HG03097 (cell line): ENCODE measurements around the gene KCNQ5.

Source experiments
- ATAC-seq: cut with Tn5 transposase; IDR thresholded peaks from one replicate; pipeline ENCODE4 v1.9.1; 2021; ENCODE audit not compliant: unreplicated experiment, low FRiP score

The KCNQ5 gene

GRCh38 chr6:72733045-72733444 is 111.2 kb downstream of the KCNQ5 start:
- ATAC-seq = no peak

GRCh38 chr6:72738091-72738490 is 116.2 kb downstream of the KCNQ5 start:
- no peak for ATAC-seq

- peak; percentile 44 for ATAC-seq
These were observed 117.5 kb downstream of the KCNQ5 start for GRCh38 chr6:72739368-72739779.

- ATAC-seq = peak; percentile 67
These were observed 118.3 kb downstream of the KCNQ5 start for GRCh38 chr6:72740135-72740534.

- no peak for ATAC-seq
These were observed 119.2 kb downstream of the KCNQ5 start for GRCh38 chr6:72741083-72741482.

- ATAC-seq = no peak
These were observed 120.3 kb downstream of the KCNQ5 start for GRCh38 chr6:72742001-72742673.

DNA sequence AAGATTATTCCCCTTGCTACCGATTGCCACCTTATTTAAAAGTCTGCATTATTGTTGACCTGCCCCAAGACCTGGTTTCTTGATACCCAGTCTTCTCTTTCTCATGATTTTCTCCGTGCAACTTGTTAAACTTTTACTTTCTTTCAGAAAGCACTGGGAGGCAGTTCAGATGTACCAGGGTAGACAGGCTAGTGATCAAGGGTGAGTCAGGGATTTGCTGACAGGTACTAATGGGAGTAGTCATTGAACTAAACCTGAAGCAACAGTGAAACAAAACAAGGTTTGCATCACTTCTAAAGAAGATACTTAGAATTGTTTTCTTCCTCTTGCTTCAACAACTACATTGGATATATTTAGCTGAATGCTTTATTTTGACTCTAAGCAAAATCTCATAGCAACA is 124.4 kb downstream of the KCNQ5 start:
- no peak for ATAC-seq

GRCh38 chr6:72748759-72749158 is 126.9 kb downstream of the KCNQ5 start:
- no peak for ATAC-seq

DNA sequence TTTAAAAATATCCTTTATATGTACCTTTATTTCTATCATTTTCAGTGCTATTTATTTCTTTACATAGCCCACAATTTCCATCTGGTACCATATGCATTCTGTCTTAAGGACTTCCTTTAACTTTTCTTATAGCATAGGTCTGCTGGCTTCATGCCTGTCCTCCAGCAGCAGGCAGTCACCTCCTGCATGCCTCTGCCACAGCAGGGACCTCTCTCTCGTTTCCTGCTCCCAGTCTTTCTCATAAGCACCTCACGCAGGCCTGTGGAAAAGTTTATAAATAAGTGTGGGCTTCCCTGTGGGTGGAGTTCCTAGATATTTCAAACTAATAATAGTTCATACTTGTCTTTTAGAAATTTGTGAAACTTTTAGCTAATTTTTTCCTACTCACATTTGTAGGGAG is 133.9 kb downstream of the KCNQ5 start:
- no peak for ATAC-seq

- no peak for ATAC-seq
These were observed 135.2 kb downstream of the KCNQ5 start for GRCh38 chr6:72757048-72757447.

- no peak for ATAC-seq
These were observed 136.1 kb downstream of the KCNQ5 start for GRCh38 chr6:72757926-72758325.

DNA sequence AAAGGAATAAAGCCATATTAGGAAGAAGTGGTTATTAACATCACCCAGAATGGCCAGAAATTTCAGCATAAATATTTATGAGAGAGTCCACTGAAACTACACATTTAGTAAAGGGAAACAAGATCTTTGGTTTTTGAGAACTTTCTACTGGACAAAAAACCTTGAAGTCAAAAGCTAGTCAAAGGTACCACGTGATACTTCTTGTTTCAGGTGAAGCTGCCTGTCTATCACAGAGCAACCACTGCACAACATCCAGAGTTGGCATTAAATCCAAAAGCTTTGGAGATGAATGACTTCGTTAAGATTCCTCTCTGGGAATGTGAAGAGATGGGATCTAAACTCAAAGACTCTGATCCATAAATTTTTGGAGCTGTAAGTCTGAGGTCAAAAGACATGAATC is 137.0 kb downstream of the KCNQ5 start:
- ATAC-seq = no peak

DNA sequence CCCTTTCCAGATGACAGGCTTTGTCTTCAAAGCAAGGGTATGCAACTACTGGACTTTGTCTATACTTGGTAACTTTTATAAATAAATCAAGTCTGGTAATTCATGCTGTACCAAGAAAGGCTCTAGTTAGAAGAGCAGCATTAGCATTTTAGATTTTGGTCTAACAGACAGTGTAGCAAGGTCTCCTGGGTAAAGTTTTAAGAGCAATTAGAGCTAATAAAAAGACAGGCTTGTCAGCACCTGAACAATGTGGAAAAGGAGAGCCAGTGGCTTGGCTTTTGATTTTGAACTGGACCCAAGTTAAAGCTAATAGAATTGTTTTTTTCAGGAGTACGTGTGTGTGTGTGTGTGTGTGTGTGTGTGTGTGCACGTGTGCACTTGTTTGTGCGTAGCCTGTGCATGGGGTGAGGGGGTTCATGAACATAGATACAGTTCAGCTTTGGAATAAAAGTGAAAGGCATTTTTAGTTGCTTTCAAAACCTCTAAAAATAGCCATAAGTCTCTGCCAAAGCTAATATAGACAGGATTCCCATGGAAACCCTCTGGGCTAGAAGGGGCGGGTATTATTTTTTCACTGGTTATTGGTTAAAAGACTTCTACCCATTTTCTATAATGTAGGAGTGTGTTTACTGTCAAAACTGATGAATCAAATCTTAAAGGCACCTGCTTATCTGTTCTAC is 138.4 kb downstream of the KCNQ5 start:
- ATAC-seq = no peak

- ATAC-seq = no peak
These were observed 139.9 kb downstream of the KCNQ5 start for GRCh38 chr6:72761761-72762160.

GRCh38 chr6:72769459-72770125 is 147.7 kb downstream of the KCNQ5 start:
- no peak for ATAC-seq

DNA sequence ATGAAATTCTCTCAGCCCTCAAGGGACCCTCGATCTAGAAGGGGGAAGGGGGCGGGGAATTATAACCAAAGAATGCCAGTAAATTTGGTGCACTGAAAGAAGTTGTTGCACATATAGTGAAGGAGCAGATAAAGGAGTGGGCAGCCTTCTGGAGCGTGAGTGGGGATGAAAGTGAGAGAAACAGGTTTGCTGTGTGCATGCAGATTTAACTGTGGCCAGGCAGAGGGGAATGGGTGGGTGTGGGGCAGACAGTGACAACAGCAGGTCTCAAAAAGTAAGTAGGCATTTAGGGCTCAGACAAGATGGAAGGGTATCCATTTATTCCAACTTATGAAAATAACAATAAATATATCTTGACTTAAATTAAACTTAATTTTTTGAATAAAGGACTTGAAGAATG is 149.1 kb downstream of the KCNQ5 start:
- ATAC-seq = no peak

- no peak for ATAC-seq
These were observed 154.6 kb downstream of the KCNQ5 start for GRCh38 chr6:72776456-72776855.

GRCh38 chr6:72781624-72782023 is 159.8 kb downstream of the KCNQ5 start:
- no peak for ATAC-seq

DNA sequence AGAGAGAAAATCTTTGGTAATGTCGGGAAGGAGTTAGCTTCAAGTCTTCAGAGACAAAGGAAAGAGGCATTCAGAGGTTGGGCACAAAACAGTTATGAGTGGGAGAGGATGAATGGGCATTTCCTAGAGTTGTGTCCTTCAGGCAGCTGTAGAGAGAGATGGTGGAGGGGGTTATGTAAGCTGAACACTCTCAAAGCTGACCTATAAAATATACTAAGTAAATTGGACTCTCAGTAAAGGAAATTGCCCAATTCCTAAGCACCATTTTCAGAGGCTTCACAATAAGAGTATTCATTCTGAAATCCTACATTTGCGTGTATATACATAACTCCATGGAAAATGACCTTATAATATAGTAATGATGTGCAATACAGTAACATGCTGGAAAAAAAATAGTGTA is 161.2 kb downstream of the KCNQ5 start:
- ATAC-seq = no peak

GRCh38 chr6:72783666-72784065 is 161.8 kb downstream of the KCNQ5 start:
- no peak for ATAC-seq

GRCh38 chr6:72784071-72784470 is 162.2 kb downstream of the KCNQ5 start:
- ATAC-seq = no peak

GRCh38 chr6:72784581-72784980 is 162.7 kb downstream of the KCNQ5 start:
- no peak for ATAC-seq
